LNCAP (cell line): ENCODE measurements around the gene OXNAD1.

Experiments used
- CTCF ChIP-seq: fragments of 450-650 bp; IDR thresholded peaks from 2 replicates; pipeline ENCODE4 v1.5.1; 2017; ENCODE audit warnings: mild to moderate bottlenecking

OXNAD1 gene

GRCh38 chr3:16316847-16317560 is 52.0 kb downstream of the OXNAD1 start:
- TF ChIP-seq CTCF, result no peak

- TF ChIP-seq CTCF, result no peak
These were observed 52.5 kb downstream of the OXNAD1 start for GRCh38 chr3:16317561-16317945.

- no peak for TF ChIP-seq CTCF
These were observed 53.2 kb downstream of the OXNAD1 start for GRCh38 chr3:16318176-16318575.

- peak; percentile 57 for TF ChIP-seq CTCF
These were observed 54.3 kb downstream of the OXNAD1 start for GRCh38 chr3:16319307-16319706.

GRCh38 chr3:16319723-16320122 is 54.7 kb downstream of the OXNAD1 start:
- no peak for TF ChIP-seq CTCF

- TF ChIP-seq CTCF, result no peak
These were observed 55.7 kb downstream of the OXNAD1 start for GRCh38 chr3:16320711-16321110.

- TF ChIP-seq CTCF, result no peak
These were observed 57.2 kb downstream of the OXNAD1 start for GRCh38 chr3:16322189-16322588.

GRCh38 chr3:16323737-16324136 is 58.7 kb downstream of the OXNAD1 start:
- TF ChIP-seq CTCF, result no peak
